ENCODE results near the gene HS3ST4. TPM values are rescaled to one million over a fixed set of nuclear protein-coding genes. Genes with fewer than 3 reads are reported as not detected.

Gene HS3ST4
- total RNA-seq, 1 experiment from 2014 or later, result not detected

MicroRNA genes within 50 kb of the gene (microRNA counts, 767-probe panel; counts per million panel counts)
- not detected for microRNA hsa-miR-548w

Small RNAs within 50 kb of the gene (microRNA-seq; reads per million reads assigned to microRNA genes)
- gene MIR548W (ENCODE audit: borderline number of aligned reads), result not detected

Measured in HCT116 (cell line).